Measurements from ENCODE around the gene TOX3. TPM values are rescaled to one million over a fixed set of nuclear protein-coding genes. Genes with fewer than 3 reads are reported as not detected.

The TOX3 gene
- total RNA-seq, 6 donors from 2014 or later, result 0.61 to 22.0 (median 4.9) TPM

- Histone ChIP-seq H3K4me1 (peaks cover 0 to 4% (median 2%) of the 10 kb centered on the region in 4 donors), H3K4me3 (no peak overlapping the region), H3K9me3 (no peaks in the 10 kb centered on the region), H3K27ac (no peak overlapping the region), H3K36me3 (no peaks in the 10 kb centered on the region), H3K27me3 (no peaks in the 10 kb centered on the region)
- TF ChIP-seq EP300 (IDR thresholded peaks at IDR 0.05) (no peak), POLR2A (IDR thresholded peaks at IDR 0.05) (no peak), POLR2AphosphoS5 (IDR thresholded peaks at IDR 0.05) (no peak)
- TF ChIP-seq, protein P1, sequence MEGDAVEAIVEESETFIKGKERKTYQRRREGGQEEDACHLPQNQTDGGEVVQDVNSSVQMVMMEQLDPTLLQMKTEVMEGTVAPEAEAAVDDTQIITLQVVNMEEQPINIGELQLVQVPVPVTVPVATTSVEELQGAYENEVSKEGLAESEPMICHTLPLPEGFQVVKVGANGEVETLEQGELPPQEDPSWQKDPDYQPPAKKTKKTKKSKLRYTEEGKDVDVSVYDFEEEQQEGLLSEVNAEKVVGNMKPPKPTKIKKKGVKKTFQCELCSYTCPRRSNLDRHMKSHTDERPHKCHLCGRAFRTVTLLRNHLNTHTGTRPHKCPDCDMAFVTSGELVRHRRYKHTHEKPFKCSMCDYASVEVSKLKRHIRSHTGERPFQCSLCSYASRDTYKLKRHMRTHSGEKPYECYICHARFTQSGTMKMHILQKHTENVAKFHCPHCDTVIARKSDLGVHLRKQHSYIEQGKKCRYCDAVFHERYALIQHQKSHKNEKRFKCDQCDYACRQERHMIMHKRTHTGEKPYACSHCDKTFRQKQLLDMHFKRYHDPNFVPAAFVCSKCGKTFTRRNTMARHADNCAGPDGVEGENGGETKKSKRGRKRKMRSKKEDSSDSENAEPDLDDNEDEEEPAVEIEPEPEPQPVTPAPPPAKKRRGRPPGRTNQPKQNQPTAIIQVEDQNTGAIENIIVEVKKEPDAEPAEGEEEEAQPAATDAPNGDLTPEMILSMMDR (IDR thresholded peaks at IDR 0.05), result no peak
- no peak for DNase-seq
- no peak for ATAC-seq (ENCODE audit: low FRiP score in 2 of 2)
- WGBS, 2 donors, result 84 to 87% methylated on average over 4 of the region's 4 CpGs
Observed at GRCh38 chr16:52570495-52571091, 23.6 kb upstream of the TOX3 start.

DNA sequence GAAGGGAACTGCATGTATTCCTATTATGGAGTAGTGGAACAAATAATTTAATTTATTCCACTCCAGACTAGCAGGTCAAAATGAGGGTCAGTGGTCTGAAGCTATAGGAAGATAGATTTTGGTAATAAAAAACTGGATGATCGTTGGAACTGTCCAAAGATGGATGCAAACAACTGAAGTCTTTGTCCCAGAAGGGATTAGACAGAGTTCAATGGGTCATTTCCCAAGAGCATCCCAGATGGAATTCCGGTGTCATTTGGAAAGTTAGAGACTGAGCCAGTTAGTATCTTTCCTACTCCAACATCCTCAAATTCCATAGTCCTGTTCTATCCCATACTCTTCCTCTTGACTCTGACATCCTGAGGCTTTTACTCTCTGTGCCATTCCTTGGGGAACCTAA lies 22.8 kb upstream of the TOX3 start:
- Histone ChIP-seq H3K4me3 (no peak overlapping the region), H3K36me3 (no peaks in the 10 kb centered on the region), H3K27ac (no peak overlapping the region), H3K9me3 (no peaks in the 10 kb centered on the region), H3K27me3 (no peaks in the 10 kb centered on the region), H3K4me1 (peaks cover 0 to 4% (median 2%) of the 10 kb centered on the region in 4 donors)
- DNase-seq (no peak), ATAC-seq (ENCODE audit: low FRiP score in 2 of 2) (no peak)
- no peak for TF ChIP-seq EP300 (IDR thresholded peaks at IDR 0.05)
- TF ChIP-seq, protein P1 (IDR thresholded peaks at IDR 0.05), result no peak
- no peak for TF ChIP-seq POLR2A (IDR thresholded peaks at IDR 0.05)
- TF ChIP-seq POLR2AphosphoS5 (IDR thresholded peaks at IDR 0.05), result no peak
- 75 to 80% methylated on average over 2 of the region's 2 CpGs for WGBS, 2 donors

GRCh38 chr16:52568983-52569690 lies 22.2 kb upstream of the TOX3 start:
- TF ChIP-seq POLR2AphosphoS5 (IDR thresholded peaks at IDR 0.05), result no peak
- no peak for TF ChIP-seq EP300 (IDR thresholded peaks at IDR 0.05)
- TF ChIP-seq, protein P1 (IDR thresholded peaks at IDR 0.05), result no peak
- no peak for TF ChIP-seq POLR2A (IDR thresholded peaks at IDR 0.05)
- Histone ChIP-seq H3K36me3 (no peaks in the 10 kb centered on the region), H3K27ac (no peak overlapping the region), H3K4me3 (no peak overlapping the region), H3K4me1 (peaks cover 0 to 4% (median 2%) of the 10 kb centered on the region in 4 donors), H3K9me3 (no peaks in the 10 kb centered on the region), H3K27me3 (no peaks in the 10 kb centered on the region)
- no peak for ATAC-seq (ENCODE audit: low FRiP score in 2 of 2)
- no peak for DNase-seq
- WGBS, 2 donors, result 71 to 80% methylated on average over 3 of the region's 3 CpGs

DNA sequence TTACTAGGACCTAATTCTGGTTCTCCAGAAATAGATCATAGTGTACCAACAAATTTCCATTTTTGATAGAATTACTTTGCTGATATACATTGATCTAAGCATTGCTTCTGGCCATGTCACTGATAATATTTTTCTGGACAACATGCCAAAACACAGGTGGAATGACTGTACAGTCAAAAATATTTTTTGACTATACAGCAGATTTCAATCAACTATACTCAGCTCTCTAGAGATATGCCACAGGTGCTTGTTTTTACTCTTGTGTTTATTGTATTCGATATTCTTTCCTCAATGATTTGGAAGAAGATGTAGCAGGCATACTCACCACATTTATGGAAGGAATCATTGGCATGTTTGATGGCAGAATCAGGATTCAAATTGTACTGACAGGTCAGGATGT lies 21.6 kb upstream of the TOX3 start:
- 81 to 93% methylated on average over 1 of the region's 1 CpG for WGBS, 2 donors
- Histone ChIP-seq H3K4me3 (no peak overlapping the region), H3K36me3 (no peaks in the 10 kb centered on the region), H3K9me3 (no peaks in the 10 kb centered on the region), H3K4me1 (peaks cover 0 to 3% (median under 1%) of the 10 kb centered on the region in 4 donors), H3K27me3 (no peaks in the 10 kb centered on the region), H3K27ac (no peak overlapping the region)
- DNase-seq (no peak), ATAC-seq (ENCODE audit: low FRiP score in 2 of 2) (no peak)
- TF ChIP-seq, protein P1 (IDR thresholded peaks at IDR 0.05), result no peak
- TF ChIP-seq POLR2A (IDR thresholded peaks at IDR 0.05) (no peak), EP300 (IDR thresholded peaks at IDR 0.05) (no peak), POLR2AphosphoS5 (IDR thresholded peaks at IDR 0.05) (no peak)

All from upper lobe of left lung (tissue), 6 donors.